ENCODE results near the gene DNAJC17.

DNA sequence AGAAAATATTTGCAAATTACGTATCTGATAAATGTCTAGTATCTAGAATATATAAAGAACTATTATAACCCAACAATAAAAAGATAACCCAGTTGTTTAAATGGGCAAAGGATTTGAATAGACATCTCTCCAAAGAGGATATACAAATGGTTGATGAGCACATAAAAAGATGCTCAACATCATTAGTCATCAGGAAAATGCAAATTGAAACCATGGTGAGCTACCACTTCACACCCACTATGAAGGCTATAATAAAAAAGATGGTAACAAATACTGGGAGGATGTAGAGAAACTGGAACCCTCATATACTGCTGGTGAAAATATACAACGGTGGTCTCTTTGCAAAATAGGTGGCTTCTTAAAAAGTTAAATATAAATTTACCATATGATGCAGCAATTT lies 84.3 kb downstream of the DNAJC17 start:
- TF ChIP-seq, protein P1, sequence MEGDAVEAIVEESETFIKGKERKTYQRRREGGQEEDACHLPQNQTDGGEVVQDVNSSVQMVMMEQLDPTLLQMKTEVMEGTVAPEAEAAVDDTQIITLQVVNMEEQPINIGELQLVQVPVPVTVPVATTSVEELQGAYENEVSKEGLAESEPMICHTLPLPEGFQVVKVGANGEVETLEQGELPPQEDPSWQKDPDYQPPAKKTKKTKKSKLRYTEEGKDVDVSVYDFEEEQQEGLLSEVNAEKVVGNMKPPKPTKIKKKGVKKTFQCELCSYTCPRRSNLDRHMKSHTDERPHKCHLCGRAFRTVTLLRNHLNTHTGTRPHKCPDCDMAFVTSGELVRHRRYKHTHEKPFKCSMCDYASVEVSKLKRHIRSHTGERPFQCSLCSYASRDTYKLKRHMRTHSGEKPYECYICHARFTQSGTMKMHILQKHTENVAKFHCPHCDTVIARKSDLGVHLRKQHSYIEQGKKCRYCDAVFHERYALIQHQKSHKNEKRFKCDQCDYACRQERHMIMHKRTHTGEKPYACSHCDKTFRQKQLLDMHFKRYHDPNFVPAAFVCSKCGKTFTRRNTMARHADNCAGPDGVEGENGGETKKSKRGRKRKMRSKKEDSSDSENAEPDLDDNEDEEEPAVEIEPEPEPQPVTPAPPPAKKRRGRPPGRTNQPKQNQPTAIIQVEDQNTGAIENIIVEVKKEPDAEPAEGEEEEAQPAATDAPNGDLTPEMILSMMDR (IDR thresholded peaks at IDR 0.05; ENCODE audit: poor library complexity) = no peak
- TF ChIP-seq EZH2 (IDR thresholded peaks at IDR 0.05; ENCODE audit: borderline replicate concordance) = no peak

Measured in hepatocyte (in vitro differentiated cells).